ENCODE measurements around the gene SLC6A8. TPM values are rescaled to one million over a fixed set of nuclear protein-coding genes. Genes with fewer than 3 reads are reported as not detected.
"Not testable (repeated sequence)": the region's sequence is repeated elsewhere in the genome, so short reads cannot be mapped to it uniquely, and the experiment has no call there.

Gene SLC6A8
- total RNA-seq, 1 experiment from 2014 or later = 45.3 TPM

- ATAC-seq (no peak), DNase-seq (no peak)
- Histone ChIP-seq H3K4me1 (ENCODE audit: insufficient read depth, low read length) (no peaks in the 10 kb centered on the region), H3K9me2 (replicated peaks; ENCODE audit: low read length) (no peaks in the 10 kb centered on the region), H4K20me1 (ENCODE audit: low read length) (no peaks in the 10 kb centered on the region), H3K27me3 (ENCODE audit: low read length) (no peaks in the 10 kb centered on the region), H3K4me3 (ENCODE audit: low read length) (no peak overlapping the region), H3K79me2 (ENCODE audit: low read length) (no peaks in the 10 kb centered on the region), H3K36me3 (ENCODE audit: low read depth, low read length) (no peaks in the 10 kb centered on the region), H3K4me2 (ENCODE audit: low read length) (no peak overlapping the region), H3K9me3 (ENCODE audit: low read length) (no peaks in the 10 kb centered on the region), H3K27ac (ENCODE audit: low read length) (no peak overlapping the region), H2AFZ (ENCODE audit: low read length) (no peak overlapping the region), H3F3A (ENCODE audit: low read length, unreplicated experiment) (no peaks in the 10 kb centered on the region), H3K9ac (ENCODE audit: low read length) (no peak overlapping the region)
- CTCF ChIA-PET = no interaction called here
- POLR2A ChIA-PET (ENCODE audit: unreplicated experiment) = no interaction called here
- TF ChIP-seq EZH2phosphoT487 (IDR thresholded peaks at IDR 0.05; ENCODE audit: borderline replicate concordance, low read length) (no peak), EZH2 (IDR thresholded peaks at IDR 0.05; ENCODE audit: low read length, unreplicated experiment) (no peak)
- TF ChIP-seq, protein P1, sequence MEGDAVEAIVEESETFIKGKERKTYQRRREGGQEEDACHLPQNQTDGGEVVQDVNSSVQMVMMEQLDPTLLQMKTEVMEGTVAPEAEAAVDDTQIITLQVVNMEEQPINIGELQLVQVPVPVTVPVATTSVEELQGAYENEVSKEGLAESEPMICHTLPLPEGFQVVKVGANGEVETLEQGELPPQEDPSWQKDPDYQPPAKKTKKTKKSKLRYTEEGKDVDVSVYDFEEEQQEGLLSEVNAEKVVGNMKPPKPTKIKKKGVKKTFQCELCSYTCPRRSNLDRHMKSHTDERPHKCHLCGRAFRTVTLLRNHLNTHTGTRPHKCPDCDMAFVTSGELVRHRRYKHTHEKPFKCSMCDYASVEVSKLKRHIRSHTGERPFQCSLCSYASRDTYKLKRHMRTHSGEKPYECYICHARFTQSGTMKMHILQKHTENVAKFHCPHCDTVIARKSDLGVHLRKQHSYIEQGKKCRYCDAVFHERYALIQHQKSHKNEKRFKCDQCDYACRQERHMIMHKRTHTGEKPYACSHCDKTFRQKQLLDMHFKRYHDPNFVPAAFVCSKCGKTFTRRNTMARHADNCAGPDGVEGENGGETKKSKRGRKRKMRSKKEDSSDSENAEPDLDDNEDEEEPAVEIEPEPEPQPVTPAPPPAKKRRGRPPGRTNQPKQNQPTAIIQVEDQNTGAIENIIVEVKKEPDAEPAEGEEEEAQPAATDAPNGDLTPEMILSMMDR (conservative IDR thresholded peaks at IDR 0.05; ENCODE audit: low read depth, low read length) = no peak
- no TSS peak for BruUV-seq (replicated peaks)
- intact Hi-C loops (cut with micrococcal nuclease) = no loop called here
These were observed 13.4 kb upstream of the SLC6A8 start for GRCh38 chrX:153674219-153674851.

DNA sequence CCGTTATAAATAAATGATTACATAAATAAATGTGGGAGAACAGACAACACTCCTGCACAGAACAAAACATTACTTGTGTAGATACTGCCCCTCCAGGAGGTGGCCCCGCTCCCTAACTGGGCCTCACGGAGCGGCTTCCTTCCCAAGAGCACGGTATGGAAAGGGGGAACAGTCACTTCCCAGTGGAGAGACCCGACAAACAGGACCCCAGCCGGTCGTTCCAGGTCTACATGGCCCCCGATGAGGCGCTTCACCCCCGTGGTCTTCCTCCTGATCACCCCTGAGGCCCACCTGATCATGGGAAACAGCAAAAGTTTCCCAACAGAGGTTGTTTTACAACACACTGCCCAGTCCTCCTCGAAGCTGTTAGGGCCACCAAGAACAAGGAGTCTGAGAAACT lies 6.6 kb upstream of the SLC6A8 start:
- BruUV-seq (replicated peaks) = no TSS peak
- CTCF ChIA-PET = no interaction called here
- DNase-seq (no peak), ATAC-seq (no peak)
- Histone ChIP-seq H2AFZ (ENCODE audit: low read length) (no peak overlapping the region), H3K27ac (ENCODE audit: low read length) (no peak overlapping the region), H3K9ac (ENCODE audit: low read length) (no peak overlapping the region), H3K9me2 (replicated peaks; ENCODE audit: low read length) (no peaks in the 10 kb centered on the region), H3K9me3 (ENCODE audit: low read length) (no peaks in the 10 kb centered on the region), H3K4me2 (ENCODE audit: low read length) (no peak overlapping the region), H3K27me3 (ENCODE audit: low read length) (no peaks in the 10 kb centered on the region), H3K4me1 (ENCODE audit: insufficient read depth, low read length) (no peaks in the 10 kb centered on the region), H3K79me2 (ENCODE audit: low read length) (no peaks in the 10 kb centered on the region), H4K20me1 (ENCODE audit: low read length) (no peaks in the 10 kb centered on the region), H3K4me3 (ENCODE audit: low read length) (no peak overlapping the region), H3K36me3 (ENCODE audit: low read depth, low read length) (no peaks in the 10 kb centered on the region), H3F3A (ENCODE audit: low read length, unreplicated experiment) (no peaks in the 10 kb centered on the region)
- no peak for TF ChIP-seq EZH2phosphoT487 (IDR thresholded peaks at IDR 0.05; ENCODE audit: borderline replicate concordance, low read length)
- no peak for TF ChIP-seq EZH2 (IDR thresholded peaks at IDR 0.05; ENCODE audit: low read length, unreplicated experiment)
- TF ChIP-seq, protein P1 (conservative IDR thresholded peaks at IDR 0.05; ENCODE audit: low read depth, low read length) = no peak
- POLR2A ChIA-PET (ENCODE audit: unreplicated experiment) = no interaction called here
- intact Hi-C loops (cut with micrococcal nuclease) = no loop called here

DNA sequence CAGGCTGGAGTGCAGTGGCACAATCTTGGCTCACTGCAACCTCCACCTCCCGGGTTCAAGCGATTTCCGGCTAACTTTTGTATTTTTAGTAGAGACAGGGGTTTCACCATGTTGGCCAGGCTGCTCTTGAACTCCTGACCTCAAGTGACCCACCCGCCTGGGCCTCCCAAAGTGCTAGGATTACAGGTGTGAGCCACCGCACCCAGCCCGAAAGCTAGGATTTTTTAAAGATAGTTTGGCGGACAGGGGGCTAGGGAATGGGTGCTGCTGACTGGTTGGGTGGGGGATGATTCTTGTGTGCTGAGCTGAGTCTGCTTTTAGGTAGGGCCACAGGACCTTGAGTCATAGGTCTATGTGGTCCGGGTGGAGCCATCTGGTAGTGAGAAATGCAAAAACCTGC lies 4.2 kb upstream of the SLC6A8 start:
- POLR2A ChIA-PET (ENCODE audit: unreplicated experiment); ATAC-seq; H4K20me1 ChIP-seq (ENCODE audit: low read length); H3K36me3 ChIP-seq (ENCODE audit: low read depth, low read length); H3F3A ChIP-seq (ENCODE audit: low read length, unreplicated experiment); DNase-seq; H3K4me3 ChIP-seq (ENCODE audit: low read length); intact Hi-C loops (cut with micrococcal nuclease); H2AFZ ChIP-seq (ENCODE audit: low read length); H3K9me2 ChIP-seq (replicated peaks; ENCODE audit: low read length); H3K27me3 ChIP-seq (ENCODE audit: low read length); H3K9ac ChIP-seq (ENCODE audit: low read length); H3K4me1 ChIP-seq (ENCODE audit: insufficient read depth, low read length); H3K79me2 ChIP-seq (ENCODE audit: low read length); H3K9me3 ChIP-seq (ENCODE audit: low read length); BruUV-seq (replicated peaks); H3K27ac ChIP-seq (ENCODE audit: low read length); CTCF ChIA-PET; H3K4me2 ChIP-seq (ENCODE audit: low read length): not testable (repeated sequence)
